Tibial artery (tissue), 4 donors: ENCODE measurements around the gene CRYBB2.

Experiments used
- DNase-seq, 2 donors: peaks; one replicate each; pipeline ENCODE4 v3.0.0-alpha.2; 2019
- H3K27ac ChIP-seq, 2 donors: fragments of 200-600 bp; sonication (generic) in 1 of 2; 1 replicate in 1 of 2; 2 replicates in 1 of 2; pipeline ENCODE4 v1.5.1; 2018 to 2019; ENCODE audit warnings: mild to moderate bottlenecking in 1 of 2
- H3K27me3 ChIP-seq, 2 donors: fragments of 200-600 bp; sonication (generic) in 1 of 2; one replicate each; pipeline versions ENCODE4 v1.5.1 to v1.6.0; 2016 to 2019
- H3K36me3 ChIP-seq, 3 donors: fragments of 200-600 bp; sonication (generic) in 2 of 3; one replicate each; pipeline ENCODE4 v1.5.1; 2016 to 2019; ENCODE audit warnings: mild to moderate bottlenecking in 2 of 3
- H3K4me1 ChIP-seq, 4 donors: fragments of 200-600 bp; sonication (generic) in 2 of 4; 1 replicate in 3 of 4; 2 replicates in 1 of 4; pipeline ENCODE4 v1.5.1; 2016 to 2019
- H3K4me3 ChIP-seq, 2 donors: fragments of 200-600 bp; sonication (generic) in 1 of 2; 1 replicate in 1 of 2; 2 replicates in 1 of 2; pipeline ENCODE4 v1.5.1; 2018 to 2019; ENCODE audit warnings: mild to moderate bottlenecking in 2 of 2
- H3K9me3 ChIP-seq, 3 donors: fragments of 200-600 bp; sonication (generic) in 1 of 3; one replicate each; pipeline ENCODE4 v1.5.1; 2016 to 2019
- intact Hi-C: fragments of 100-400 bp; cut with DNase I; formaldehyde crosslinking; loops from one replicate; pipeline ENCODE4 v1.15.0; 2023; ENCODE audit warnings: low total_unique reads
- TF ChIP-seq, protein P1 (sequence below), 2 experiments: fragments of 200-600 bp in 1 of 2; fragments of 450-650 bp in 1 of 2; IDR thresholded peaks; one replicate each; pipeline ENCODE4 v1.5.1; 2017 to 2019; ENCODE audit warnings: antibody characterized with exemption in 2 of 2, mild to moderate bottlenecking in 1 of 2, moderate library complexity in 1 of 2

The CRYBB2 gene

DNA sequence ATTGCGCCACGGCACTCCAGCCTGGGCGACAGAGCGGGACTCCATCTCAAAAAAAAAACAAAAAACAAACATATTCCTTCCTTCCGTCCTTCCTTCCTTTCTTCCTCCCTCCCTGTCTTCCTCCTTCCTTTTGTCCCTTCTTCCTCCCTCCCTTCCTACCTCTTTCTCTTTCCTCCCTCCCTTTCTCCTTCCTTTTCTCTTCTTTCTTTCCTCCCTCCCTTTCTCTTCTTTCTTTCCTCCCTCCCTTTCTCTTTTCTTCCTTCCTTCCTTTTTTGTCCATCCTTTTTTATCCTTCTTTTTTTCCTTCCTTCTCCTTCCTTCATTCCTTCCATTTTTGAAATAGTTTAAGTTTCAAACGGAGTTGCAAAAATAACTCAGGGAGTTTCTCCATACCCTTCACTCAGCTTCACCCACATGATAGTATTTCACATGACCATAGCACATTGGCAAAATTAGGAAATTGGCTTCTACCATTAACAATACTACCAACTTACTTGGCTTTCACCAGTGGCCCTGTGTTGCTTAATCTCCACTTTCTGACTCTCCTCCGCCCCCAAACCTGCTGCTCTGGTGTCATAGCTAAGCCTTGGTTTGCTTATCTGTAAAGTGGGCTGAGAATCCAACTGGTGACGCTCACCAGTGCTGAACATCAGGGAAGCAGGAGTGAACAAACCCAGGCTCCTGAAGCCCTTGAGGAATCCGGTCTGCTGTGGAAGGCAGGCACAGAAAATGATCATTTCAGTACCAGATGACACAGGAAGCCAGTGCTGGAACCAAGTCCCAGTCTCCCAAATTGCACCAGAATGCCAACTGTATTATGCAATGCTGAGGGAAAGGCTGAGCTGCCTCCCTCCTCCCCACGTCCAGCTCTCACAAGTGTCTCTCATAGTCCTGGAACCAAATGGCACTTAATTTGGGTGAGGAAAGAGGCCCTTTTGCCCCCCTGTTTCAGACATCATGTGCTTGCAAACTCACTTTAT is 37.0 kb upstream of the CRYBB2 start:
- peaks cover 54 to 93% (median 81%) of the 10 kb centered on the region in 3 donors for H3K36me3 ChIP-seq
- H3K9me3 ChIP-seq: peaks cover 0 to 4% (median 0%) of the 10 kb centered on the region in 3 donors
- peak; percentile 40 to 75 for DNase-seq
- peak overlapping the region; percentile 42 to 63 for H3K27ac ChIP-seq
- no peaks in the 10 kb centered on the region for H3K27me3 ChIP-seq
- TF ChIP-seq, protein P1, sequence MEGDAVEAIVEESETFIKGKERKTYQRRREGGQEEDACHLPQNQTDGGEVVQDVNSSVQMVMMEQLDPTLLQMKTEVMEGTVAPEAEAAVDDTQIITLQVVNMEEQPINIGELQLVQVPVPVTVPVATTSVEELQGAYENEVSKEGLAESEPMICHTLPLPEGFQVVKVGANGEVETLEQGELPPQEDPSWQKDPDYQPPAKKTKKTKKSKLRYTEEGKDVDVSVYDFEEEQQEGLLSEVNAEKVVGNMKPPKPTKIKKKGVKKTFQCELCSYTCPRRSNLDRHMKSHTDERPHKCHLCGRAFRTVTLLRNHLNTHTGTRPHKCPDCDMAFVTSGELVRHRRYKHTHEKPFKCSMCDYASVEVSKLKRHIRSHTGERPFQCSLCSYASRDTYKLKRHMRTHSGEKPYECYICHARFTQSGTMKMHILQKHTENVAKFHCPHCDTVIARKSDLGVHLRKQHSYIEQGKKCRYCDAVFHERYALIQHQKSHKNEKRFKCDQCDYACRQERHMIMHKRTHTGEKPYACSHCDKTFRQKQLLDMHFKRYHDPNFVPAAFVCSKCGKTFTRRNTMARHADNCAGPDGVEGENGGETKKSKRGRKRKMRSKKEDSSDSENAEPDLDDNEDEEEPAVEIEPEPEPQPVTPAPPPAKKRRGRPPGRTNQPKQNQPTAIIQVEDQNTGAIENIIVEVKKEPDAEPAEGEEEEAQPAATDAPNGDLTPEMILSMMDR (IDR thresholded peaks at IDR 0.05): no peak
- intact Hi-C loops: no loop called here
- no peak overlapping the region for H3K4me3 ChIP-seq
- peaks cover 0 to 21% (median 6%) of the 10 kb centered on the region in 4 donors for H3K4me1 ChIP-seq

DNA sequence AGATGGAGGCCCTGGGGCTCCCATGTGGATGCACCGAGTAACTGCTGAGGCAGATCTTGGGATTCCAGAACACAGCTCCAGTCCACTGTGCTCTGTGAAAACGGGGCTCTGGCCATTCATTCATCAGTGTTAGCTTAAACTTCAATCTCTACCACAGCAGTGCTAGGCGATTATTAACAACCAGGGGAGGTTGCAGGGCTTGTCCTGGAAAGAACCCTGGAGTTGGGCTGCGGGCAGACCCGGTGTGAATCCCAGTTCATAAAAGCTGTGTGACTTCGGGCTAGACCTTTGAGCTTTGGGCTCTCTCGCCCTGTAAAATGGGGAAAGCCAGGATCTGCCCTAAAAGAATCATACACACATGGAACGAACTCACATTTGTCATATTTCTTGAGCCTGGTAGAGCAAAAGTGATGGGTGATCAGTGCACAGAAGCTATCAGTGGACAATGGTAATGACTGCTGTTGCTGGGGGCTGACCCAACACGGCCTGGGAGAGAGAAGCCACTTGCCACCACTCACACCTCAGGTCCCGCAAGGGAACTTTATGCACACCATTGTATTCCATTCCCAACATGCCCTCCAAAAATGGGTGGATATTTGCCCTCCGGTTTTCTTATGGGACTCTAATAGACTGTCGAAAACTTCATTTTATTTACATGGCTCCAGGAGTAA is 35.4 kb upstream of the CRYBB2 start:
- no peak for DNase-seq
- peaks cover 46 to 93% (median 64%) of the 10 kb centered on the region in 3 donors for H3K36me3 ChIP-seq
- H3K4me1 ChIP-seq: peaks cover 0 to 21% (median 6%) of the 10 kb centered on the region in 4 donors
- no peak overlapping the region for H3K4me3 ChIP-seq
- peaks cover 0 to 4% (median 0%) of the 10 kb centered on the region in 3 donors for H3K9me3 ChIP-seq
- H3K27me3 ChIP-seq: no peaks in the 10 kb centered on the region
- no peak overlapping the region for H3K27ac ChIP-seq
- intact Hi-C loops: no loop called here
- TF ChIP-seq, protein P1 (IDR thresholded peaks at IDR 0.05): no peak

DNA sequence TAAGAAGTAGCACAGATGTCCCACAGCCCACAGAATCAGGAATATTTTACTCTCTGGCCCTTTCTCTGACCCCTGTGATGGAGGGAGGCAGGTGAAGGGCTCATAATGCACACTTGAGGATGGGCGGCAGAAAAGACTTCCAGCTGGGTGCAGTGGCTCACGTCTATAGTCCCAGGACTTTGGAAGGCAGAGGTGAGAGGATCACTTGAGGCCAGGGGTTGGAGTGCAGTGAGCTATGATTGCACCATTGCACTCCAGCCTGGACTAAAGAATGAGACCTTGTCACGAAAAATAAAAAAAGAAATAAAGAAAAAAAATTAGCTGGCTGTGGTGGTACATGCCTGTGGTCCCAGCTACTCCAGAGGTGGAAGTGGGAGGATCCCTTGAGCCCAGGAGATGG is 33.3 kb upstream of the CRYBB2 start:
- H3K36me3 ChIP-seq: peaks cover 47 to 95% (median 64%) of the 10 kb centered on the region in 3 donors
- H3K4me1 ChIP-seq: peaks cover 0 to 21% (median 6%) of the 10 kb centered on the region in 4 donors
- intact Hi-C loops: no loop called here
- TF ChIP-seq, protein P1 (IDR thresholded peaks at IDR 0.05): no peak
- H3K9me3 ChIP-seq: no peaks in the 10 kb centered on the region
- no peaks in the 10 kb centered on the region for H3K27me3 ChIP-seq
- no peak overlapping the region for H3K4me3 ChIP-seq
- DNase-seq: no peak
- H3K27ac ChIP-seq: no peak overlapping the region

DNA sequence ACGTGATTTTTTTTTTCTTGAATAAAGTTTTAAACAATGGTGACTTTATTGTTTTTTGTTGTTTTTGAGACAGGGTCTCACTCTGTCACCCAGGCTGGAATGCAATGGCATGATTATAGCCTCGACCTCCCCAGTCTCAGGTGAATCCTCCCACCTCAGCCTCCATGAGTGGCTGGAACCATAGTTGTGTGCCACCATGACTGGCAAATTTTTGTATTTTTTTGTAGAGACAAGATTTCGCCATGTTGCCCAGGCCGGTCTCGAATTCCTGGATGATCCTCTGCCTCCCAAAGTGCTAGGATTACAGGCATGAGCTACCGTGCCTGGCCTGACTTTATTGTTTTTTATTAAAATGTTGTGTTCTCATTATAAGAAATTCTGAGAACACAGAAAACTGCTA is 32.0 kb upstream of the CRYBB2 start:
- intact Hi-C loops: no loop called here
- H3K36me3 ChIP-seq: peaks cover 60 to 99% (median 70%) of the 10 kb centered on the region in 3 donors
- H3K9me3 ChIP-seq: no peaks in the 10 kb centered on the region
- H3K4me3 ChIP-seq: no peak overlapping the region
- no peak for DNase-seq
- H3K27me3 ChIP-seq: no peaks in the 10 kb centered on the region
- H3K4me1 ChIP-seq: peaks cover 0 to 7% (median 6%) of the 10 kb centered on the region in 4 donors
- H3K27ac ChIP-seq: no peak overlapping the region
- TF ChIP-seq, protein P1 (IDR thresholded peaks at IDR 0.05): no peak

DNA sequence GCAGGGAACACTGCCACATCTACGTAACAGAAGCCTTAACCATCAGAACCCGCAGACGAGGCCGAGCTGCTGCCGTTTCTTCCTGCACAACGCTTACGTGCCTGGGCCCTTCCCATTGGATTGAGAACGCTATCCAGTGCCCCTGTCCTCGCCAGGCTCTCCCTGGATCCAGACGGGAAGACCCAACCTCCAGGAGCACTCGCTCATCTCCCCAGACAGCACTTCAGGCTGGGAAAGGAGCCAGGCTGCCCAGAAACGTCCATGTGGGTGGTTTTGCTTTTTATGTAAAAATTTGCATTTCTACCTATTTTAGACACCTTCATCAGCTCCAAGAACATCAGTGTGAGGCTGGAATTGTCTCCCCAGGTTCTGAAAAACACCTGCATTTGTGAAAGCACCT is 27.0 kb upstream of the CRYBB2 start:
- H3K36me3 ChIP-seq: peaks cover 64 to 100% (median 73%) of the 10 kb centered on the region in 3 donors
- intact Hi-C loops: no loop called here
- no peak for DNase-seq
- TF ChIP-seq, protein P1 (IDR thresholded peaks at IDR 0.05): no peak
- no peaks in the 10 kb centered on the region for H3K4me1 ChIP-seq
- no peak overlapping the region for H3K27ac ChIP-seq
- H3K4me3 ChIP-seq: no peak overlapping the region
- H3K9me3 ChIP-seq: no peaks in the 10 kb centered on the region
- no peaks in the 10 kb centered on the region for H3K27me3 ChIP-seq
